Measurements from ENCODE around the gene SUN1.

- no peak for TF ChIP-seq CTCF (IDR thresholded peaks at IDR 0.05)
- no peak for TF ChIP-seq ZFX (IDR thresholded peaks at IDR 0.05; ENCODE audit: borderline replicate concordance)
These were observed 720 bp downstream of the SUN1 start for GRCh38 chr7:832968-833424.
